Tibial artery (tissue), 4 donors: Measurements from ENCODE around the gene CACNA1B.

ENCODE experiments used
- DNase-seq, 2 donors: peaks; one replicate each; pipeline ENCODE4 v3.0.0-alpha.2; 2019
- H3K27ac ChIP-seq, 2 donors: fragments of 200-600 bp; sonication (generic) in 1 of 2; 1 replicate in 1 of 2; 2 replicates in 1 of 2; pipeline ENCODE4 v1.5.1; 2018 to 2019; ENCODE audit warnings: mild to moderate bottlenecking in 1 of 2
- H3K27me3 ChIP-seq, 2 donors: fragments of 200-600 bp; sonication (generic) in 1 of 2; one replicate each; pipeline versions ENCODE4 v1.5.1 to v1.6.0; 2016 to 2019
- H3K36me3 ChIP-seq, 3 donors: fragments of 200-600 bp; sonication (generic) in 2 of 3; one replicate each; pipeline ENCODE4 v1.5.1; 2016 to 2019; ENCODE audit warnings: mild to moderate bottlenecking in 2 of 3
- H3K4me1 ChIP-seq, 4 donors: fragments of 200-600 bp; sonication (generic) in 2 of 4; 1 replicate in 3 of 4; 2 replicates in 1 of 4; pipeline ENCODE4 v1.5.1; 2016 to 2019
- H3K4me3 ChIP-seq, 2 donors: fragments of 200-600 bp; sonication (generic) in 1 of 2; 1 replicate in 1 of 2; 2 replicates in 1 of 2; pipeline ENCODE4 v1.5.1; 2018 to 2019; ENCODE audit warnings: mild to moderate bottlenecking in 2 of 2
- H3K9me3 ChIP-seq, 3 donors: fragments of 200-600 bp; sonication (generic) in 1 of 3; one replicate each; pipeline ENCODE4 v1.5.1; 2016 to 2019
- intact Hi-C: fragments of 100-400 bp; cut with DNase I; formaldehyde crosslinking; loops from one replicate; pipeline ENCODE4 v1.15.0; 2023; ENCODE audit warnings: low total_unique reads
- TF ChIP-seq, protein P1 (sequence below), 2 experiments: fragments of 200-600 bp in 1 of 2; fragments of 450-650 bp in 1 of 2; IDR thresholded peaks; one replicate each; pipeline ENCODE4 v1.5.1; 2017 to 2019; ENCODE audit warnings: antibody characterized with exemption in 2 of 2, mild to moderate bottlenecking in 1 of 2, moderate library complexity in 1 of 2

The CACNA1B gene

DNA sequence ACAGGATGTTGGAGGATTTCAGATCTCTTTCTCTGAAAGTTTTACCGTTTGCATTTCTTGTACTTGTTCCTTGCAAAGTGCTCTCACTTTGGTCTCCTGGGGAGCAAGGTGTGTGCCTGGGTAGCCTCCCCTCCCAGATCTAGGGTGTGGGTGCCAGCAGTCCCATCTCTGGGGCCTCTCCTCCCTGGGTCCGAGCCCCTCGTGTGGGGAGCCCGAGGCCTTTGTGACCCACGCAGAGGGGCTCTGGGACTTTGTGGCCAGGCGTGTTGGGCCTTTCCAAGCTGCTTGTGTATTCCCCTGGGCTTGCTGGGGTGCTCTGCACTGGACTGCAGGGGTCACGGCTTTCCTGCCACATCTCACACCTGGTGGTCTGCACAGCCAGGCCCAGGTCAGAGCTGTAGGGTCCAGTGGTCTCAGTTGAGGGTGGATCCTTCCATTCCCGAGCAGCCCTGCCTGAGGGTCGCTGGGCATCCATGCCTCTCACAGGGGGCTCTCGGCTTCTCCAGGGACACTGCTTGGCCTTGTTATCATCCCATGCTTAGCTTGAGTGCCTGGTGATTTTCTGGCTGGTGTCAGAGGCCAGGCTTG is 96.3 kb downstream of the CACNA1B start:
- Histone ChIP-seq H3K36me3 (no peaks in the 10 kb centered on the region), H3K27me3 (peaks cover 0 to 27% of the 10 kb centered on the region in 2 donors), H3K4me1 (no peaks in the 10 kb centered on the region), H3K27ac (no peak overlapping the region), H3K4me3 (no peak overlapping the region), H3K9me3 (no peaks in the 10 kb centered on the region)
- DNase-seq = peak in 1 of 2 donors; percentile 43
- TF ChIP-seq, protein P1, sequence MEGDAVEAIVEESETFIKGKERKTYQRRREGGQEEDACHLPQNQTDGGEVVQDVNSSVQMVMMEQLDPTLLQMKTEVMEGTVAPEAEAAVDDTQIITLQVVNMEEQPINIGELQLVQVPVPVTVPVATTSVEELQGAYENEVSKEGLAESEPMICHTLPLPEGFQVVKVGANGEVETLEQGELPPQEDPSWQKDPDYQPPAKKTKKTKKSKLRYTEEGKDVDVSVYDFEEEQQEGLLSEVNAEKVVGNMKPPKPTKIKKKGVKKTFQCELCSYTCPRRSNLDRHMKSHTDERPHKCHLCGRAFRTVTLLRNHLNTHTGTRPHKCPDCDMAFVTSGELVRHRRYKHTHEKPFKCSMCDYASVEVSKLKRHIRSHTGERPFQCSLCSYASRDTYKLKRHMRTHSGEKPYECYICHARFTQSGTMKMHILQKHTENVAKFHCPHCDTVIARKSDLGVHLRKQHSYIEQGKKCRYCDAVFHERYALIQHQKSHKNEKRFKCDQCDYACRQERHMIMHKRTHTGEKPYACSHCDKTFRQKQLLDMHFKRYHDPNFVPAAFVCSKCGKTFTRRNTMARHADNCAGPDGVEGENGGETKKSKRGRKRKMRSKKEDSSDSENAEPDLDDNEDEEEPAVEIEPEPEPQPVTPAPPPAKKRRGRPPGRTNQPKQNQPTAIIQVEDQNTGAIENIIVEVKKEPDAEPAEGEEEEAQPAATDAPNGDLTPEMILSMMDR (IDR thresholded peaks at IDR 0.05) = no peak
- intact Hi-C loops = no loop called here

DNA sequence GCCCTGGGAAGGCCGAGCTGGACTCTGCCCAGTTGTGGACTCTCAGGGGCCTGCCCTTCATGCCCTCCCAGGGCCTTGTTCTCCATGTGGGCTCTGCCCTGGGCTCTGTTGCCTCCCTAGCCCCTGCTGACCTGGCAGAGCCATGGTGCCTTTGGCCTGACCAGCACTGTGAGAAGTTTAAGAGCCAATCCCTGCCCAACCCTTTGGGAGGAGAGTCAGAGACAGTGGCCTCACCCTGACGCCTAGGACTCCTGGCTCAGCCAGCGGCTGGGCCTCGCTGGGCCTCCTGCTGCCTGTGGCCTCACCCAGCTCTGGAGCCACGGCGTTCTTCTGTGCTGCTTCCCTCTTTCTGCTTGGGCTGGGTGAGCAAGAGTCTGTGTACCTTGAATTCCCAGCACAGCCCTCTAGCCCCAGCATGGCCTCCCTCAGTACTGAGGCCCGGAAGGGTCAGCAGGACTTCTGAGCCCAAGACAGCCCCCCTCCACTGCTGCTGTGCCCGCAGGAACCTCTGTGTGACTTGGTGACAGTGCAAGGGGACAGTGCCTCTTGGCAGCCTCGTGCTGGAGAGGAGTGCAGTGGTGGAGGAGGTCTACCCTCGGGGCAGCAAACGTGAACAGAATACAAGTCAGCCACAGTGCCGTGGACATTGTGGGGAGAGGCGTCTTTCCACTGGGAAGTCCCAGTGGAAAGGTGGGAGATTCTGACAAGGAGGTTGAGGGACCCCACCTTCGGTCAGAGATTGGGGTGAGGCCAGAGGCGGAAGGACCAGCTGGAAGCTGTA is 97.4 kb downstream of the CACNA1B start:
- H3K27me3 ChIP-seq = peaks cover 0 to 27% of the 10 kb centered on the region in 2 donors
- H3K4me1 ChIP-seq = no peaks in the 10 kb centered on the region
- H3K27ac ChIP-seq = no peak overlapping the region
- no peaks in the 10 kb centered on the region for H3K36me3 ChIP-seq
- intact Hi-C loops = no loop called here
- DNase-seq = peak in 1 of 2 donors; percentile 34
- H3K4me3 ChIP-seq = no peak overlapping the region
- TF ChIP-seq, protein P1 (IDR thresholded peaks at IDR 0.05) = no peak
- H3K9me3 ChIP-seq = no peaks in the 10 kb centered on the region

DNA sequence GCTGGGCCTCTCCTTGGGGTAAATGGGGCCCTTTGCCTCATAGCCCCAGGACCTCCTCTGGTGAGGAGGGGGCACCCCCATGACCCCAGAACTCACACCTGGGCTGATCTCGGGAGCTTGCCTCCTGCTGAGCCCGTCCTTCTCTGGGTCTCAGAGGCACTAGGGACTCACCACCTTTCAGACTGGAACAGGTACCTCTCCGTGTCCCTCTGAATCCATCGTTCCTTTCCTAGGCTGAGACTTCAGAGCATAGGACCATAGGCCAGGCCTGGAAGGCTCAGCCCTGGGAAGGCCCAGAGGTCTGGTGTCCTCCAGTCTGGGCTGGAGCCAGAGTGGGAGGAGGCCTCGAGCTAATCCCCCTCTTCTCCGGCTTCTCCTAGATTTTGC is 97.9 kb downstream of the CACNA1B start:
- no peak overlapping the region for H3K4me3 ChIP-seq
- no peaks in the 10 kb centered on the region for H3K9me3 ChIP-seq
- peaks cover 0 to 25% of the 10 kb centered on the region in 2 donors for H3K27me3 ChIP-seq
- DNase-seq = peak in 1 of 2 donors; percentile 42
- TF ChIP-seq, protein P1 (IDR thresholded peaks at IDR 0.05) = no peak
- H3K4me1 ChIP-seq = no peaks in the 10 kb centered on the region
- H3K27ac ChIP-seq = no peak overlapping the region
- no peaks in the 10 kb centered on the region for H3K36me3 ChIP-seq
- intact Hi-C loops = no loop called here

DNA sequence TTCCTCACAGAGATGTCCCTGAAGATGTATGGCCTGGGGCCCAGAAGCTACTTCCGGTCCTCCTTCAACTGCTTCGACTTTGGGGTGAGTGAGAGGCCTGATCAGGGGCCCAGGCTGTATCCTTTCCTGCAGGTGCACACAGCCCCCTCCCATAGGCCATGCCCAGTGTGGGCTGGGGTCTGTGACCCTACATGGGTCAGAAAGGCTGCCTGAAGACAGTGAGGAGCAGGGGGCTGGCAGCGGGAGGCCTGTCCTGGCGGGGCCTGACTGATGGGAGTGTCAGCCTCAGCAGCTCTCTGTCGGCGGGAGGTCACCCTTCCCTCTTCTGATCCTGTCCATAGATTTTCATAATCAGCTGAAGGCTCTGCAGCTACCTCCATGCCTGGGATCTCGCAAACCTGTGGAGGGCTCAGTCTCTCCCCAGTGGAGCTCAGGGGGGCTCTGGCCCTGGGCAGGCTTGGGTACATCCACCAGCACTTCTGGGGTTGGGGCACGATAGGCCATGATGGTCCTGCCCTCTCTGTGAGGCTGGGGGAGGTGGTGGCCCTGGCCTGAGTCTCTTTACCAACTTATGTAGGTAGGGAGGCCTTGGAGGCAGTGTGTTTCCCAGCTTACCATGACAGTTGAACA is 98.5 kb downstream of the CACNA1B start:
- intact Hi-C loops = no loop called here
- H3K27ac ChIP-seq = no peak overlapping the region
- no peaks in the 10 kb centered on the region for H3K36me3 ChIP-seq
- TF ChIP-seq, protein P1 (IDR thresholded peaks at IDR 0.05) = no peak
- H3K4me3 ChIP-seq = no peak overlapping the region
- no peaks in the 10 kb centered on the region for H3K9me3 ChIP-seq
- H3K4me1 ChIP-seq = no peaks in the 10 kb centered on the region
- DNase-seq = peak in 1 of 2 donors; percentile 45
- peaks cover 0 to 20% of the 10 kb centered on the region in 2 donors for H3K27me3 ChIP-seq

DNA sequence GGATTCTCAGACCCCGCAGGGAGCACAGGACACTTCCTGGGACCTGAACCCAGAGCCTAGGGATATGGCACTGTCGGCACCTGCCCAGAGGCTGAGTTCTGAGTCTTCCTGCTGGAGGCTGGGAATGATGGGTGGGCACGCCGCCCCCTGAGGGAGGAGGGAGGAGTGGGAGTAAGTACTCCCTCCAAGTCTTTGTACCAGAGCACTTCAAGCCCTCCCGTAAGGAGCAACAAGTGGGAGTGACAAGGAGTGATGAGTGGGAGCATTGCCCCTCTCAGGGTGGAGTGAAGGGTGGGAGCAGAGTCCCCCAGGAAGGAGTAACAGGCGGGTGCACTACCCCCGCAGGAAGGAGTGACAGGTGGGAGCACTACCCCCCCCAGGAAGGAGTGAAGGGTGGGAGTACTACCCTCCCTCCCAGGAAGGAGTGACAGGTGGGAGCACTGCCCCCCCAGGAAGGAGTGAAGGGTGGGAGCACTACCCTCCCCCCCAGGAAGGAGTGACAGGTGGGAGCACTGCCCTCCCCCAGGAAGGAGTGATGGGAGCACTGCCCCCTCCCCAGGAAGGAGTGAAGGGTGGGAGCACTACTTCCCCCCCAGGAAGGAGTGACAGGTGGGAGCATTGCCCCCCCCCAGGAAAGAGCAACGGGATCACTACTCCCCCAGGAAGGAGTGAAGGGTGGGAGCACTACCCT is 100.1 kb downstream of the CACNA1B start:
- H3K4me3 ChIP-seq = no peak overlapping the region
- TF ChIP-seq, protein P1 (IDR thresholded peaks at IDR 0.05) = no peak
- peaks cover 0 to 5% of the 10 kb centered on the region in 2 donors for H3K27me3 ChIP-seq
- DNase-seq = no peak
- no peaks in the 10 kb centered on the region for H3K36me3 ChIP-seq
- no peaks in the 10 kb centered on the region for H3K4me1 ChIP-seq
- no peaks in the 10 kb centered on the region for H3K9me3 ChIP-seq
- intact Hi-C loops = no loop called here
- no peak overlapping the region for H3K27ac ChIP-seq
